Measurements from ENCODE around the gene ZBTB46. TPM values are rescaled to one million over a fixed set of nuclear protein-coding genes. Genes with fewer than 3 reads are reported as not detected.
A peak's percentile ranks its signal among the peaks of the same experiment; 100 is the strongest.

Gene ZBTB46
- total RNA-seq, 3 donors from 2014 or later = 8.2 to 18.7 (median 10.7) TPM

DNA sequence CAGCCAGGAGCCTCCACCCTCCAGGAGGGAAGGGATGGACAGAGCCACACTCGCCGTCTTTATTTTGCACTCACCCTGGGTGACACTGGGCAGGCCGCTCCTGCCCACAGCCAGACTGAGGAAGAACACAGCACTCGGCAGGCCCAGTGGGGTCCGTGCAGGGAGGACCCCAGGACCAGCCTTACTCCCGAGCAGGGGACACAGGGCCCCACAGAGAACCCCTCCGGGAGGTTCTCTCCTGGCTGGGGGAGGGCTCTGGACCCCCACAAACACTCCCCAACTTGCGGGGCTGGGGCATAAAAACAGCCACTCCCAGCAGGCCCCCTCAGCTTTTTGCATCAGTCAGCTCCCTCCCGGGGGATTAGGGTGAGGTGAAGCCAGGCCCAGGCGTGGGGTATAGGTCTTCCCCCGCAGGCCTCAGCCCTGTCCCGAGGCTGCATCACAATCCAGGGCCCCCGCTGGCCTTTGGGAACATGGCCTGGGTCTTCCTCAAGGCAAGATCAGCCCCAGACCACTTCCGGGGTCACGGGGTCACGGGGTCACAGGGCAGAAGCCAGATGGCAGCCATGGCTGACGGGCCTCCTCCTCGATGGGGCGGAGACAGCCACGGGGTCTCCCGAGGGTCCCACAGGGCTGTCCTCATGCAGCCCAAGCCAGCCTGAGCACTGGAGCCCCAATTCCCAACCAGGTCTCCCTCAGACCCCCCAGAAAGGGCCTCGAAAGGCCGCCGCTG, 131.4 kb downstream of the ZBTB46 start:
- intact Hi-C loops (cut with DNase I; ENCODE audit: low total_unique reads) = no loop called here
- H3K4me3 ChIP-seq = peak overlapping the region in 1 of 3 donors; percentile 52
- TF ChIP-seq POLR2AphosphoS5 (IDR thresholded peaks at IDR 0.05) (no peak), CTCF (IDR thresholded peaks at IDR 0.05) (no peak), POLR2A (IDR thresholded peaks at IDR 0.05) (no peak)
- H3K9me3 ChIP-seq = no peaks in the 10 kb centered on the region
- H3K27ac ChIP-seq = peak overlapping the region; percentile 52 to 96
- H3K4me1 ChIP-seq = peaks cover 14 to 17% of the 10 kb centered on the region in 2 donors
- H3K27me3 ChIP-seq = no peaks in the 10 kb centered on the region
- no peaks in the 10 kb centered on the region for H3K36me3 ChIP-seq
- no peak for DNase-seq (ENCODE audit: low spot score in 2 of 2)

- Histone ChIP-seq H3K4me3 (peak overlapping the region in 1 of 3 donors; percentile 52), H3K27me3 (no peaks in the 10 kb centered on the region), H3K9me3 (no peaks in the 10 kb centered on the region), H3K36me3 (no peaks in the 10 kb centered on the region), H3K27ac (peak overlapping the region; percentile 52 to 96), H3K4me1 (peaks cover 14 to 17% of the 10 kb centered on the region in 2 donors)
- peak in 1 of 2 donors; percentile 53 for DNase-seq (ENCODE audit: low spot score in 2 of 2)
- intact Hi-C loops (cut with DNase I; ENCODE audit: low total_unique reads) = no loop called here
- TF ChIP-seq CTCF (IDR thresholded peaks at IDR 0.05) = no peak
- peak in 1 of 3 donors; percentile 69 for TF ChIP-seq POLR2AphosphoS5 (IDR thresholded peaks at IDR 0.05)
Measured at GRCh38 chr20:63698739-63699465, 132.2 kb downstream of the ZBTB46 start.

- DNase-seq (ENCODE audit: low spot score in 2 of 2) = peak in 1 of 2 donors; percentile 49
- peaks cover 14 to 17% of the 10 kb centered on the region in 2 donors for H3K4me1 ChIP-seq
- no peaks in the 10 kb centered on the region for H3K27me3 ChIP-seq
- TF ChIP-seq CTCF (IDR thresholded peaks at IDR 0.05) (no peak), POLR2AphosphoS5 (IDR thresholded peaks at IDR 0.05) (no peak), POLR2A (IDR thresholded peaks at IDR 0.05) (no peak)
- peak overlapping the region in 1 of 2 donors; percentile 34 for H3K27ac ChIP-seq
- intact Hi-C loops (cut with DNase I; ENCODE audit: low total_unique reads) = no loop called here
- no peaks in the 10 kb centered on the region for H3K36me3 ChIP-seq
- H3K9me3 ChIP-seq = no peaks in the 10 kb centered on the region
- H3K4me3 ChIP-seq = peak overlapping the region in 2 of 3 donors; percentile 34 to 57
Measured at GRCh38 chr20:63697868-63698545, 133.1 kb downstream of the ZBTB46 start.

- intact Hi-C loops (cut with DNase I; ENCODE audit: low total_unique reads) = no loop called here
- peak overlapping the region; percentile 34 to 57 (median 34) for H3K4me3 ChIP-seq
- no peak for DNase-seq (ENCODE audit: low spot score in 2 of 2)
- TF ChIP-seq POLR2AphosphoS5 (IDR thresholded peaks at IDR 0.05) (no peak), CTCF (IDR thresholded peaks at IDR 0.05) (no peak), POLR2A (IDR thresholded peaks at IDR 0.05) (no peak)
- H3K4me1 ChIP-seq = peaks cover 14 to 17% of the 10 kb centered on the region in 2 donors
- H3K27me3 ChIP-seq = no peaks in the 10 kb centered on the region
- H3K36me3 ChIP-seq = no peaks in the 10 kb centered on the region
- no peaks in the 10 kb centered on the region for H3K9me3 ChIP-seq
- H3K27ac ChIP-seq = peak overlapping the region in 1 of 2 donors; percentile 34
Measured at GRCh38 chr20:63697357-63697867, 133.7 kb downstream of the ZBTB46 start.
